ENCODE data around the gene C6. TPM values are rescaled to one million over a fixed set of nuclear protein-coding genes. Genes with fewer than 3 reads are reported as not detected.

C6 gene
- polyA plus RNA-seq, 1 donor from 2014 or later, result 2.6 TPM

DNA sequence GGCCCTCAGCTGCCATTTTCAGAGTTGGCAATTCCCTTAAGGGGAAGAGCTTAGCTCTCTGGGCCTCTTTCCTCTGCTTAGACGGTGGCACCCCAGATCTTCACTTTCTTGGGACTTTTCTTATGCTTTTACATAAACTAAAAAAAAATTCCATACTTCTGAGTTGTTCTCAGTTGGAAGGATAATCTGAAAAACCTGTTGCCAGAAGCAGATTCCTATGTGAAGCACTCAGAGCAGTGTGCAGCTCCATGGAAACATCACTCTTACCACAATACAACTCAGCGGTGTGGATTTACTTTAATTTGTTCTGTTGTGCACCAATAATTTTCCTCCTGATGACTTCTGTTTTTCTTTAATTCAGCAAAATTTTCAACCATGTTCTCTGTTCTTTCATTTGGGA, 98.1 kb downstream of the C6 start:
- H3K79me2 ChIP-seq (replicated peaks; ENCODE audit: insufficient read depth, low read length), result no peaks in the 10 kb centered on the region
- no peak overlapping the region for H3K9ac ChIP-seq (ENCODE audit: low read length)
- H3K36me3 ChIP-seq (ENCODE audit: insufficient read depth, low read length), result no peaks in the 10 kb centered on the region
- H2AFZ ChIP-seq (ENCODE audit: low read depth, low read length), result no peak overlapping the region
- TF ChIP-seq MXI1 (conservative IDR thresholded peaks at IDR 0.05; ENCODE audit: poor library complexity, severe bottlenecking), result no peak
- TF ChIP-seq SMC3 (conservative IDR thresholded peaks at IDR 0.05; ENCODE audit: poor library complexity), result no peak
- no peak for TF ChIP-seq EZH2 (IDR thresholded peaks at IDR 0.05; ENCODE audit: borderline replicate concordance, insufficient read depth, low read length, poor library complexity, severe bottlenecking)
- no peak for TF ChIP-seq RAD21 (conservative IDR thresholded peaks at IDR 0.05)
- no peak for TF ChIP-seq POLR2AphosphoS5 (IDR thresholded peaks at IDR 0.05)
- no peak for TF ChIP-seq TAF1 (IDR thresholded peaks at IDR 0.05; ENCODE audit: low read depth)
- TF ChIP-seq, protein P1, sequence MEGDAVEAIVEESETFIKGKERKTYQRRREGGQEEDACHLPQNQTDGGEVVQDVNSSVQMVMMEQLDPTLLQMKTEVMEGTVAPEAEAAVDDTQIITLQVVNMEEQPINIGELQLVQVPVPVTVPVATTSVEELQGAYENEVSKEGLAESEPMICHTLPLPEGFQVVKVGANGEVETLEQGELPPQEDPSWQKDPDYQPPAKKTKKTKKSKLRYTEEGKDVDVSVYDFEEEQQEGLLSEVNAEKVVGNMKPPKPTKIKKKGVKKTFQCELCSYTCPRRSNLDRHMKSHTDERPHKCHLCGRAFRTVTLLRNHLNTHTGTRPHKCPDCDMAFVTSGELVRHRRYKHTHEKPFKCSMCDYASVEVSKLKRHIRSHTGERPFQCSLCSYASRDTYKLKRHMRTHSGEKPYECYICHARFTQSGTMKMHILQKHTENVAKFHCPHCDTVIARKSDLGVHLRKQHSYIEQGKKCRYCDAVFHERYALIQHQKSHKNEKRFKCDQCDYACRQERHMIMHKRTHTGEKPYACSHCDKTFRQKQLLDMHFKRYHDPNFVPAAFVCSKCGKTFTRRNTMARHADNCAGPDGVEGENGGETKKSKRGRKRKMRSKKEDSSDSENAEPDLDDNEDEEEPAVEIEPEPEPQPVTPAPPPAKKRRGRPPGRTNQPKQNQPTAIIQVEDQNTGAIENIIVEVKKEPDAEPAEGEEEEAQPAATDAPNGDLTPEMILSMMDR (IDR thresholded peaks at IDR 0.05; ENCODE audit: poor library complexity, severe bottlenecking), result no peak
- no peak for TF ChIP-seq EP300 (conservative IDR thresholded peaks at IDR 0.05; ENCODE audit: poor library complexity, severe bottlenecking)
- TF ChIP-seq, protein P2, sequence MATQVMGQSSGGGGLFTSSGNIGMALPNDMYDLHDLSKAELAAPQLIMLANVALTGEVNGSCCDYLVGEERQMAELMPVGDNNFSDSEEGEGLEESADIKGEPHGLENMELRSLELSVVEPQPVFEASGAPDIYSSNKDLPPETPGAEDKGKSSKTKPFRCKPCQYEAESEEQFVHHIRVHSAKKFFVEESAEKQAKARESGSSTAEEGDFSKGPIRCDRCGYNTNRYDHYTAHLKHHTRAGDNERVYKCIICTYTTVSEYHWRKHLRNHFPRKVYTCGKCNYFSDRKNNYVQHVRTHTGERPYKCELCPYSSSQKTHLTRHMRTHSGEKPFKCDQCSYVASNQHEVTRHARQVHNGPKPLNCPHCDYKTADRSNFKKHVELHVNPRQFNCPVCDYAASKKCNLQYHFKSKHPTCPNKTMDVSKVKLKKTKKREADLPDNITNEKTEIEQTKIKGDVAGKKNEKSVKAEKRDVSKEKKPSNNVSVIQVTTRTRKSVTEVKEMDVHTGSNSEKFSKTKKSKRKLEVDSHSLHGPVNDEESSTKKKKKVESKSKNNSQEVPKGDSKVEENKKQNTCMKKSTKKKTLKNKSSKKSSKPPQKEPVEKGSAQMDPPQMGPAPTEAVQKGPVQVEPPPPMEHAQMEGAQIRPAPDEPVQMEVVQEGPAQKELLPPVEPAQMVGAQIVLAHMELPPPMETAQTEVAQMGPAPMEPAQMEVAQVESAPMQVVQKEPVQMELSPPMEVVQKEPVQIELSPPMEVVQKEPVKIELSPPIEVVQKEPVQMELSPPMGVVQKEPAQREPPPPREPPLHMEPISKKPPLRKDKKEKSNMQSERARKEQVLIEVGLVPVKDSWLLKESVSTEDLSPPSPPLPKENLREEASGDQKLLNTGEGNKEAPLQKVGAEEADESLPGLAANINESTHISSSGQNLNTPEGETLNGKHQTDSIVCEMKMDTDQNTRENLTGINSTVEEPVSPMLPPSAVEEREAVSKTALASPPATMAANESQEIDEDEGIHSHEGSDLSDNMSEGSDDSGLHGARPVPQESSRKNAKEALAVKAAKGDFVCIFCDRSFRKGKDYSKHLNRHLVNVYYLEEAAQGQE (IDR thresholded peaks at IDR 0.05; ENCODE audit: borderline replicate concordance), result no peak
- H3K27ac ChIP-seq (ENCODE audit: low read length), result no peak overlapping the region
- no peaks in the 10 kb centered on the region for H4K20me1 ChIP-seq (ENCODE audit: insufficient read depth)
- H3F3A ChIP-seq (ENCODE audit: insufficient read depth, low read length, poor library complexity, severe bottlenecking), result no peaks in the 10 kb centered on the region
- H3K27me3 ChIP-seq (ENCODE audit: insufficient read depth, low read depth, low read length), result no peaks in the 10 kb centered on the region
- H3K9me2 ChIP-seq (ENCODE audit: insufficient read depth, low read length), result no peaks in the 10 kb centered on the region
- H3K4me2 ChIP-seq (ENCODE audit: low read length), result no peak overlapping the region
- no peak overlapping the region for H3K4me3 ChIP-seq (ENCODE audit: low read length)
- H3K9me3 ChIP-seq (ENCODE audit: low read length), result no peaks in the 10 kb centered on the region

DNA sequence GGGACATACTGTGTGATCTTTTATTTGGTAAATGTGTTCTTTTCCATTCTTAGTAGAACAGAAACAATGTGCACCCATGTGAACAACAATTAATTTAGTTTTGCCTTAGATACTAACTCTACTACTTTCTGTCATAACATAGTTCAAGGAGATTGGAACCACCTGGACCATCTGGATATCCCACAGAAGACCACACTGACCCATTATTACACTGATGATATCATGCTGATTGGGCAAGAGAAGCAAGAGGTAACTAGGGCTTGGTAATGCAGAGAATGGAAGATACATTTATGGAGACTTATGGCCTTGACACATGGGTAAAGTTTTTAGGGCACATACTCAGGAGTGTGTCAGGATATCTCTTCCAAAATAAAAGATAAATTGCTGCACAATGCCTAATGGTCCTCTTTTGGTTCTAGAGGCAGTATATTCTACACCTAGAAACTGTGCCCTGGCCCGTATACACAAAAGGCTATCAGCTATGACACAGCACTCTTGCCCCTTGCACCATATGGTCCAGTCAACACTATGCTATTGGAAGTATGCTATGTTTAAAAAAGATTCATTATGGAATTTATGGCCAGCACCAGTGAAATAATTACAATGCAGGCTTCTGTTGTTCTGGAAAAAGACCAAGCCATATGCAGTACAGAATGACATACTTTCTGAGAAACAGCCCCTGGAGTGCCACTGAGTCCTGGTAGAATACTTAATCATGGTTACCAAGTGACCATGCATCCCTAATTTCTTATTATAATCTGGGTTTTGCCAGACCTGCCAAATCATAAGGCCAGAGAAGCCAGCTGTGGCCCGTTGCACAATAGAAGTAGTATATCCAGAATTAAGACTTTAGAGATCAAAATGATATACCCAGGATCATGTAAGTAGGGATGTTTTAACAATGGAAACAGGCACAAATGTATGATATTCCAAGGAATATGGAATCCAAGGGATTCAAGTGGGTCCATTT, 100.6 kb downstream of the C6 start:
- no peaks in the 10 kb centered on the region for H3K79me2 ChIP-seq (replicated peaks; ENCODE audit: insufficient read depth, low read length)
- no peaks in the 10 kb centered on the region for H3K9me2 ChIP-seq (ENCODE audit: insufficient read depth, low read length)
- no peak overlapping the region for H3K27ac ChIP-seq (ENCODE audit: low read length)
- H4K20me1 ChIP-seq (ENCODE audit: insufficient read depth), result no peaks in the 10 kb centered on the region
- no peaks in the 10 kb centered on the region for H3F3A ChIP-seq (ENCODE audit: insufficient read depth, low read length, poor library complexity, severe bottlenecking)
- no peak overlapping the region for H3K4me2 ChIP-seq (ENCODE audit: low read length)
- no peaks in the 10 kb centered on the region for H3K27me3 ChIP-seq (ENCODE audit: insufficient read depth, low read depth, low read length)
- H3K9me3 ChIP-seq (ENCODE audit: low read length), result no peaks in the 10 kb centered on the region
- no peak overlapping the region for H3K9ac ChIP-seq (ENCODE audit: low read length)
- no peak for TF ChIP-seq EP300 (conservative IDR thresholded peaks at IDR 0.05; ENCODE audit: poor library complexity, severe bottlenecking)
- H3K4me3 ChIP-seq (ENCODE audit: low read length), result no peak overlapping the region
- H2AFZ ChIP-seq (ENCODE audit: low read depth, low read length), result no peak overlapping the region
- no peaks in the 10 kb centered on the region for H3K36me3 ChIP-seq (ENCODE audit: insufficient read depth, low read length)

Measured in neural cell (in vitro differentiated cells).